Smooth muscle cell (in vitro differentiated cells): ENCODE measurements around the gene APP. TPM values are rescaled to one million over a fixed set of nuclear protein-coding genes. Genes with fewer than 3 reads are reported as not detected.

Source experiments
- DNase-seq: peaks from one replicate; lab custom pipeline; 2025; ENCODE audit not compliant: unreplicated experiment; lab: John Stamatoyannopoulos, UW
- H2AFZ ChIP-seq: fragments of 200-600 bp; sonication (generic); 2 replicates; pipeline ENCODE4 v1.6.0; 2016; ENCODE audit warnings: antibody characterized with exemption, low read depth, mild to moderate bottlenecking
- H3F3A ChIP-seq: fragments of 200-600 bp; sonication (generic); 2 replicates; pipeline ENCODE4 v1.6.0; 2017; ENCODE audit warnings: antibody characterized with exemption, low read depth
- H3K27ac ChIP-seq: fragments of 200-600 bp; sonication (generic); 2 replicates; pipeline ENCODE4 v1.5.1; 2016; ENCODE audit warnings: low read depth, mild to moderate bottlenecking
- H3K27me3 ChIP-seq: fragments of 200-600 bp; sonication (generic); 2 replicates; pipeline ENCODE4 v1.6.1; 2016; ENCODE audit warnings: low read depth, mild to moderate bottlenecking
- H3K36me3 ChIP-seq: fragments of 200-600 bp; sonication (generic); 2 replicates; pipeline ENCODE4 v1.5.1; 2016; ENCODE audit warnings: low read depth
- H3K4me1 ChIP-seq: fragments of 200-600 bp; sonication (generic); 2 replicates; pipeline ENCODE4 v1.5.1; 2016; ENCODE audit warnings: low read depth
- H3K4me2 ChIP-seq: fragments of 200-600 bp; sonication (generic); 2 replicates; pipeline ENCODE4 v1.6.0; 2016; ENCODE audit warnings: mild to moderate bottlenecking
- H3K4me3 ChIP-seq: fragments of 200-600 bp; sonication (generic); 2 replicates; pipeline ENCODE4 v1.5.1; 2016; ENCODE audit warnings: mild to moderate bottlenecking
- H3K79me2 ChIP-seq: fragments of 200-600 bp; sonication (generic); 2 replicates; pipeline ENCODE4 v1.6.0; 2016; ENCODE audit warnings: low read depth, mild to moderate bottlenecking
- H3K9ac ChIP-seq: fragments of 200-600 bp; sonication (generic); 2 replicates; pipeline ENCODE4 v1.6.0; 2016; ENCODE audit warnings: low read depth
- H3K9me3 ChIP-seq: fragments of 200-600 bp; sonication (generic); replicated peaks from 2 replicates; pipeline ENCODE4 v1.5.1; 2016; ENCODE audit warnings: low read depth
- H4K20me1 ChIP-seq: fragments of 200-600 bp; sonication (generic); 2 replicates; pipeline ENCODE4 v1.6.0; 2016; ENCODE audit warnings: low read depth
- WGBS: methylation state at CpG from one replicate; pipeline ENCODE4 v1.1.7; 2016; ENCODE audit warnings: low lambda C conversion rate; 5-methylcytosine and 5-hydroxymethylcytosine counted together
- polyA plus RNA-seq: library from polyadenylated mRNA; unstranded; fragments of >200 nt; fragmentation: Nextera tagmentation; extraction: Ambion mirVana; gene quantifications from 2 replicates; pipeline ENCODE4 v1.2.1, GENCODE V29; 2016
- small RNA-seq: library from RNA; depleted of rRNA; stranded (forward); fragments of <200 nt; gene quantifications from one replicate; pipeline ENCODE3, GENCODE V24; 2014
- total RNA-seq: library from RNA; depleted of rRNA; stranded (reverse); fragments of >200 nt; gene quantifications from 2 replicates; pipeline ENCODE4 v1.2.3, GENCODE V29; 2014
- TF ChIP-seq, protein P1 (sequence below): fragments of 200-600 bp; sonication (generic); IDR thresholded peaks from 2 replicates; pipeline ENCODE4 v1.5.1; 2017; ENCODE audit warnings: borderline replicate concordance, mild to moderate bottlenecking, antibody characterized with exemption; ENCODE audit not compliant: insufficient read depth, poor library complexity, severe bottlenecking

APP gene
- total and polyA plus RNA-seq, 2 experiments from 2014 or later = 65.3 to 459 TPM

DNA sequence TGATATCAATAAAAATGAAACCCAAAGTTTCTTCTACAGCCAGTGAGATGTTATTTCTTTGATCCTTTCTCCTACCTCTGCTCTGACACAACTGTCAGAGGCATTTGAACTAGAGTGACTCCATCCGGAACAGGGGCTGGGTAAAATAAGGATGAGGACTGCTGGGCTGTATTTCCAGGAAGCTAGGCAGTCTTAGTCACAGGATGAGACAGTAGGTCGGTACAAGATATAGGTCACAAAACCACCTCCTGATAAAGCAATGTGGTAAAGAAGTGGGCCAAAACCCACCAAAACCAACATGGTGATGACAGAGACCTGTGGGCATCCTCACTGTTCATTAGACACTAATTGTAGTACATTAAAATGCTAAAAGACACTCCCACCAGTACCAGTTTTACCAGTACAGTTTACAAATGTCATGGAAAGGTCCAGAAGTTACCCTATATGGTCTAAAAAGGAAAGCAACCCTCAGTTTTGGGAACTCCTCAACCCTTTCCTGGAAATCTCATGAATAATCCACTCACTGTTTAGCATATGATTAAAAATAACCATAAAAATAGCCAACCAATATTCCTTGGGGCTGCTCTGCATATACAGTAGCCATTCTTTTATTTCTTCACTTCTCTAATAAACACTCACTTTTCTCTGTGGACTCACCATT lies 339.1 kb downstream of the APP start:
- 50% methylated on average over 2 of the region's 2 CpGs for WGBS
- H3K36me3 ChIP-seq = no peaks in the 10 kb centered on the region
- TF ChIP-seq, protein P1, sequence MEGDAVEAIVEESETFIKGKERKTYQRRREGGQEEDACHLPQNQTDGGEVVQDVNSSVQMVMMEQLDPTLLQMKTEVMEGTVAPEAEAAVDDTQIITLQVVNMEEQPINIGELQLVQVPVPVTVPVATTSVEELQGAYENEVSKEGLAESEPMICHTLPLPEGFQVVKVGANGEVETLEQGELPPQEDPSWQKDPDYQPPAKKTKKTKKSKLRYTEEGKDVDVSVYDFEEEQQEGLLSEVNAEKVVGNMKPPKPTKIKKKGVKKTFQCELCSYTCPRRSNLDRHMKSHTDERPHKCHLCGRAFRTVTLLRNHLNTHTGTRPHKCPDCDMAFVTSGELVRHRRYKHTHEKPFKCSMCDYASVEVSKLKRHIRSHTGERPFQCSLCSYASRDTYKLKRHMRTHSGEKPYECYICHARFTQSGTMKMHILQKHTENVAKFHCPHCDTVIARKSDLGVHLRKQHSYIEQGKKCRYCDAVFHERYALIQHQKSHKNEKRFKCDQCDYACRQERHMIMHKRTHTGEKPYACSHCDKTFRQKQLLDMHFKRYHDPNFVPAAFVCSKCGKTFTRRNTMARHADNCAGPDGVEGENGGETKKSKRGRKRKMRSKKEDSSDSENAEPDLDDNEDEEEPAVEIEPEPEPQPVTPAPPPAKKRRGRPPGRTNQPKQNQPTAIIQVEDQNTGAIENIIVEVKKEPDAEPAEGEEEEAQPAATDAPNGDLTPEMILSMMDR = no peak
- no peak overlapping the region for H2AFZ ChIP-seq
- H3K4me2 ChIP-seq = no peak overlapping the region
- DNase-seq = no peak
- H3K9ac ChIP-seq = no peak overlapping the region
- no peak overlapping the region for H3K27ac ChIP-seq
- H3K79me2 ChIP-seq = no peaks in the 10 kb centered on the region
- no peaks in the 10 kb centered on the region for H3K27me3 ChIP-seq
- no peak overlapping the region for H3K4me3 ChIP-seq
- peaks cover 2% of the 10 kb centered on the region for H3F3A ChIP-seq
- no peaks in the 10 kb centered on the region for H3K4me1 ChIP-seq
- no peaks in the 10 kb centered on the region for H3K9me3 ChIP-seq
- no peaks in the 10 kb centered on the region for H4K20me1 ChIP-seq

Small RNA genes lying within 50 kb of the gene (small RNA-seq; reads per million reads assigned to genes)
- gene RNU6-123P (not detected), gene RNU6-926P (not detected)
